WERI-Rb-1 (cell line): ENCODE results near the gene CABP2.

Source experiments
- DNase-seq: peaks from one replicate; pipeline ENCODE4 v3.0.0-alpha.2; 2020
- H3K27ac ChIP-seq: fragments of 250-450 bp; sonication (Bioruptor Pico); 2 replicates; pipeline ENCODE4 v1.5.1; 2020; ENCODE audit warnings: mild to moderate bottlenecking, moderate library complexity
- H3K27me3 ChIP-seq: fragments of 250-450 bp; sonication (Bioruptor Pico); 2 replicates; pipeline ENCODE4 v1.5.1; 2021; ENCODE audit warnings: mild to moderate bottlenecking, low read depth, moderate library complexity; ENCODE audit not compliant: insufficient read depth, severe bottlenecking
- H3K36me3 ChIP-seq: fragments of 250-450 bp; sonication (Bioruptor Pico); 2 replicates; pipeline ENCODE4 v1.5.1; 2020; ENCODE audit warnings: mild to moderate bottlenecking, moderate library complexity
- H3K4me3 ChIP-seq: 2 replicates; pipeline ENCODE4 v1.5.1; 2011; ENCODE audit warnings: low read depth, mild to moderate bottlenecking, control low read depth, low read length
- H3K9me3 ChIP-seq: fragments of 250-450 bp; sonication (Bioruptor Pico); 2 replicates; pipeline ENCODE4 v1.5.1; 2021; ENCODE audit warnings: mild to moderate bottlenecking, moderate library complexity; ENCODE audit not compliant: severe bottlenecking
- TF ChIP-seq, protein P1 (sequence below): IDR thresholded peaks from 2 replicates; pipeline ENCODE4 v1.5.1; 2011; ENCODE audit warnings: low read depth, mild to moderate bottlenecking, control low read depth, inconsistent platforms, low read length

Gene CABP2

DNA sequence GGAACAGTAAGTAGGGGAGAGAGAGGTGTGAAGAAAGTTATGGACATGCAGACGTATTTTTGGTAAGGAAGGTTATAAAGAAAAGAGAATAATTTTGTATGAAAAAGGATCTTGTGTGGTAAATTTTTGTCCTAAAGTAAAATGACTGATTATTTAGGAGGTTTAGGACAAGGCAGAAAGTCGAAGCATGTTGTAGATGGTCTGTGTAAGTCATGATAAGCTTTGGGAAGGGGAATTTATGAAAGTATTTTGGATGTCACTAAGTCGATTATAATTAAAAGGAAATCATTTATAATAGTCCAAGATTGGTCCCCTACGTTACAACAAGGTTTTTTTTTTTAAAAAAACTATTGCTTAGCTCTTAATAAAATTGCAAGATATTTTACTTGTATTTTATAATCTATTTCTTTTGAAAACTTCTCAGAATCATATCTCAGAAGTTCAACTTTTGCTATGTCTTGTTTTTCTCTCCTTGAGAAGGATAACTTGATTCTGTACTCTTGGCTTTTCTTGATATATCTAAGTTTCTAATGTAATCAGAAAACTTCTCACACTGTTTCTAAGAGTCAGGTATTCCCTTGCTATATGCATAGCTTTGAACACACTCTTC is 10.9 kb upstream of the CABP2 start:
- no peaks in the 10 kb centered on the region for H3K27me3 ChIP-seq
- peaks cover 24% of the 10 kb centered on the region for H3K9me3 ChIP-seq
- DNase-seq, result no peak
- H3K27ac ChIP-seq, result no peak overlapping the region
- H3K4me3 ChIP-seq, result no peak overlapping the region
- TF ChIP-seq, protein P1, sequence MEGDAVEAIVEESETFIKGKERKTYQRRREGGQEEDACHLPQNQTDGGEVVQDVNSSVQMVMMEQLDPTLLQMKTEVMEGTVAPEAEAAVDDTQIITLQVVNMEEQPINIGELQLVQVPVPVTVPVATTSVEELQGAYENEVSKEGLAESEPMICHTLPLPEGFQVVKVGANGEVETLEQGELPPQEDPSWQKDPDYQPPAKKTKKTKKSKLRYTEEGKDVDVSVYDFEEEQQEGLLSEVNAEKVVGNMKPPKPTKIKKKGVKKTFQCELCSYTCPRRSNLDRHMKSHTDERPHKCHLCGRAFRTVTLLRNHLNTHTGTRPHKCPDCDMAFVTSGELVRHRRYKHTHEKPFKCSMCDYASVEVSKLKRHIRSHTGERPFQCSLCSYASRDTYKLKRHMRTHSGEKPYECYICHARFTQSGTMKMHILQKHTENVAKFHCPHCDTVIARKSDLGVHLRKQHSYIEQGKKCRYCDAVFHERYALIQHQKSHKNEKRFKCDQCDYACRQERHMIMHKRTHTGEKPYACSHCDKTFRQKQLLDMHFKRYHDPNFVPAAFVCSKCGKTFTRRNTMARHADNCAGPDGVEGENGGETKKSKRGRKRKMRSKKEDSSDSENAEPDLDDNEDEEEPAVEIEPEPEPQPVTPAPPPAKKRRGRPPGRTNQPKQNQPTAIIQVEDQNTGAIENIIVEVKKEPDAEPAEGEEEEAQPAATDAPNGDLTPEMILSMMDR, result no peak
- no peaks in the 10 kb centered on the region for H3K36me3 ChIP-seq

DNA sequence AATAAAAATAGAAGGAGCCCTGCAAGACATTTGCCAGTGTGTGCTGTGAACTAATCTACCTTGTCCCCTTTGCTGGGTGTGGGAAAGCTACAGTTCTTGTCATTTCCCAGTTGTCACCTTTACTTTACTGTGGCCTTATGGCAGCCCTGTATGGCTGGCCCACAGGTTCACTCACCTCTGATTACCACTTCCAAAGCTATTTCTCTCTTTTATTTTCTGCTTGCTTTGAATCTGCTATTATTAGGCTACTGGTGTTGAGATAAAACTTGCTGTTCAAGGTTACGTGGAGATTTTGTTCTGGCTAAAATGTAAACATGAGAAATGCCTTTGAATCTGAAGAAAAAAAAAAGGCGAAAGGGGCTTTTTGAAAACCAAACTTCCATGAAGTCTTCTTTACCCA is 9.6 kb upstream of the CABP2 start:
- Histone ChIP-seq H3K27me3 (no peaks in the 10 kb centered on the region), H3K4me3 (no peak overlapping the region), H3K9me3 (peaks cover 24% of the 10 kb centered on the region), H3K27ac (no peak overlapping the region), H3K36me3 (no peaks in the 10 kb centered on the region)
- TF ChIP-seq, protein P1, result no peak
- no peak for DNase-seq

DNA sequence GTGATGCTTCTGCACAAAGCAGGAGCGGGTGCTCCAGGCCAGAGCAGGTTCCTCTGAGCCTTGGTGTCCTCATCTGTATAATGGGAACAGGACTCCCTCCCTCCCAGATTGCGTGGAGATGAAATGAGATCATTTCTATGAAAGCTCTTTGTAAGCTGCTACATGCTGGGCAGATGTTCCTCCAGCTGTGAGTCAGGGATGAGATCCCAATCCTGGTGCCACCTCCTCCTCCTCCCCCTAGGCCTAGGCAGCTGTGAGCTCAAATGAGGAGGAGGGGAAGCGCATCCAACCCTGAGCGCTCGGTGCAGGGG is 7.0 kb upstream of the CABP2 start:
- peaks cover 21% of the 10 kb centered on the region for H3K9me3 ChIP-seq
- no peak for DNase-seq
- H3K4me3 ChIP-seq, result no peak overlapping the region
- H3K27me3 ChIP-seq, result no peaks in the 10 kb centered on the region
- no peaks in the 10 kb centered on the region for H3K36me3 ChIP-seq
- H3K27ac ChIP-seq, result no peak overlapping the region
- TF ChIP-seq, protein P1, result no peak

DNA sequence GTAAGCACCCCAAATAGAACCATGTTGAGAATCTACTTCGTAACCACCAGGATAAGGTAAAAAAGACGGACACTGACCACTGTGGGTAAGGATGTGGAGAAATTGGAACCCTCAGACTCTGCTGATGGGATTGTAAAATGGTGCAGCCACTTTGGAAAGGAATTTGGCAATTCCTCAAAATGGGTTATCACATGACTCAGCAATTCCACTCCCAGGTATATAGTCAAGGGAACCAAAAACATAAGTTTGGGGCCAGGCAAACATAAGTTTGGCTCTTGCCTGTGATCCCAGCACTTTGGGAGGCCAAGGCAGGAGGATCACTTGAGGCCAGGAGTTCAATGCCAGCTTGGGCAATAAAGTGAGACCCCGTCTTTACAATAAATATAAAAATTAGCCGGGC is 5.1 kb upstream of the CABP2 start:
- DNase-seq, result no peak
- no peaks in the 10 kb centered on the region for H3K36me3 ChIP-seq
- H3K27ac ChIP-seq, result no peak overlapping the region
- peaks cover 7% of the 10 kb centered on the region for H3K9me3 ChIP-seq
- TF ChIP-seq, protein P1, result no peak
- H3K4me3 ChIP-seq, result no peak overlapping the region
- no peaks in the 10 kb centered on the region for H3K27me3 ChIP-seq

DNA sequence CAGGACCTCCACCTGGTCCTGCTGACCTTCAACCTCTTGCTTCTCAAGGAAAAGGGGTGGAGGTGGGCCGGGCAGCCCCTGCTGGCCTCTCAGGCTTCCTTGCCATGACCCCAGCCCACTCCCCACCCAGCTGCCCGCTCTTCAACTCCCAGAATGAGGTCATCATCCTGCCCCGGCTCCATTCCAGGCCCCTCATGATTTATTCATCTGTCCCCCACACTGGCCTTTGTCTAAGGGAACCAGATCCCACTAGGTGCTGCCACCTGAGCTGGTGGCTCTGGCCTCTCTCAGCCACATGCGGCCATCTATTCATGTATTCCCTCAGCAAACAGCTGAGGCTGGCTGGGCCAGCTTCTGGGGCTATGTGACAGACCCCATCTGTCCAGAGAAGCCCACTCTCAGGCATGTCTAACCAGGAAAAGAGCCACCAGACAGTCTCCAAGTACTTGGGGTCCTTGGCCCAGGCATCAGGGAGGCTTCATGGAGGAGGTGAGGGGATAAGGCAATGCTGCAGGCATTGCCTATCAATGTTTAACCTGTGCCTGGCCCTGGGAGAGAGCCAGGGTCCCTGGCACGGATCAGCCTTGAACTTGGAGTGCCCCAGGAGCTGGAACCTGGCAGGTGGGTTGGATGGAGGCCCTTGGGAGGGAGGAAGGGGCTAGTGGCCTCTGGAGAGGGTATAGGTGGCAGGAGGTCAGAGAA is 2.2 kb upstream of the CABP2 start:
- Histone ChIP-seq H3K27me3 (no peaks in the 10 kb centered on the region), H3K36me3 (no peaks in the 10 kb centered on the region), H3K4me3 (no peak overlapping the region), H3K27ac (no peak overlapping the region), H3K9me3 (no peaks in the 10 kb centered on the region)
- TF ChIP-seq, protein P1, result no peak
- no peak for DNase-seq

DNA sequence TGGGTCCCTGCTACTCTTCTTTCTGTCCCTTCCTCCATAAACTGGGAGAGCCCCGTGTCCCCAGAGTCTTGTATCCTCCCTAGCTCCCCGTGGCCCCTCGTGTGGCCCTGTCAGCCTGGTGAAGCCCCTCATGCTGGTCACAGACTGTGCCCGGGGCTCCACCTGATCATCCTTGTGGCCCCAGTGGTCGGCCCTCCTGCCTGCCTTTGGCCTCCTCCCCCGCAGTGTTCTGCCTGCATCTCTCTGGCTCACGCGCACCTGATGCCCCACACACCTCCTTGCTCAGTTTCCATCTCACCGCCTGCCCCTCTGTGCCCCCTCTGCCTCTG is 1.2 kb upstream of the CABP2 start:
- DNase-seq, result no peak
- Histone ChIP-seq H3K27me3 (no peaks in the 10 kb centered on the region), H3K9me3 (no peaks in the 10 kb centered on the region), H3K4me3 (no peak overlapping the region), H3K36me3 (no peaks in the 10 kb centered on the region), H3K27ac (no peak overlapping the region)
- TF ChIP-seq, protein P1, result no peak
